HEK293 (cell line): ENCODE measurements around the gene RMND1.

Experiments used
- REST ChIP-seq: fragments of 450-650 bp; formaldehyde crosslinking; IDR thresholded peaks from 2 replicates; pipeline ENCODE4 v1.5.1; 2016; ENCODE audit warnings: missing biosample characterization, missing genetic modification characterization
- ZNF211 ChIP-seq: fragments of 450-650 bp; formaldehyde crosslinking; IDR thresholded peaks from 2 replicates; pipeline ENCODE4 v1.5.1; 2016; ENCODE audit warnings: low read depth, missing biosample characterization, missing genetic modification characterization
- ZNF514 ChIP-seq: fragments of 450-650 bp; formaldehyde crosslinking; IDR thresholded peaks from 2 replicates; pipeline ENCODE4 v1.5.1; 2016; ENCODE audit warnings: missing biosample characterization, missing genetic modification characterization
- ZNF596 ChIP-seq: fragments of 450-650 bp; IDR thresholded peaks from 2 replicates; pipeline ENCODE4 v1.5.0; 2018; ENCODE audit warnings: missing biosample characterization, mild to moderate bottlenecking, missing genetic modification characterization, moderate library complexity
- ZNF629 ChIP-seq: fragments of 450-650 bp; formaldehyde crosslinking; IDR thresholded peaks from 2 replicates; pipeline ENCODE4 v1.5.1; 2017; ENCODE audit warnings: missing biosample characterization, missing genetic modification characterization
- TF ChIP-seq, protein P1 (sequence below): fragments of 450-650 bp; formaldehyde crosslinking; IDR thresholded peaks from 2 replicates; pipeline ENCODE4 v1.5.1; 2016; ENCODE audit warnings: missing biosample characterization, missing genetic modification characterization
- TF ChIP-seq, protein P2 (sequence below): fragments of 450-650 bp; formaldehyde crosslinking; IDR thresholded peaks from 2 replicates; pipeline ENCODE4 v1.5.1; 2016; ENCODE audit warnings: missing biosample characterization, missing genetic modification characterization, borderline replicate concordance

- TF ChIP-seq ZNF596 (tag by site-specific recombination) = no peak
- TF ChIP-seq, protein P1, sequence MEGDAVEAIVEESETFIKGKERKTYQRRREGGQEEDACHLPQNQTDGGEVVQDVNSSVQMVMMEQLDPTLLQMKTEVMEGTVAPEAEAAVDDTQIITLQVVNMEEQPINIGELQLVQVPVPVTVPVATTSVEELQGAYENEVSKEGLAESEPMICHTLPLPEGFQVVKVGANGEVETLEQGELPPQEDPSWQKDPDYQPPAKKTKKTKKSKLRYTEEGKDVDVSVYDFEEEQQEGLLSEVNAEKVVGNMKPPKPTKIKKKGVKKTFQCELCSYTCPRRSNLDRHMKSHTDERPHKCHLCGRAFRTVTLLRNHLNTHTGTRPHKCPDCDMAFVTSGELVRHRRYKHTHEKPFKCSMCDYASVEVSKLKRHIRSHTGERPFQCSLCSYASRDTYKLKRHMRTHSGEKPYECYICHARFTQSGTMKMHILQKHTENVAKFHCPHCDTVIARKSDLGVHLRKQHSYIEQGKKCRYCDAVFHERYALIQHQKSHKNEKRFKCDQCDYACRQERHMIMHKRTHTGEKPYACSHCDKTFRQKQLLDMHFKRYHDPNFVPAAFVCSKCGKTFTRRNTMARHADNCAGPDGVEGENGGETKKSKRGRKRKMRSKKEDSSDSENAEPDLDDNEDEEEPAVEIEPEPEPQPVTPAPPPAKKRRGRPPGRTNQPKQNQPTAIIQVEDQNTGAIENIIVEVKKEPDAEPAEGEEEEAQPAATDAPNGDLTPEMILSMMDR (tag by site-specific recombination) = no peak
- TF ChIP-seq, protein P2, sequence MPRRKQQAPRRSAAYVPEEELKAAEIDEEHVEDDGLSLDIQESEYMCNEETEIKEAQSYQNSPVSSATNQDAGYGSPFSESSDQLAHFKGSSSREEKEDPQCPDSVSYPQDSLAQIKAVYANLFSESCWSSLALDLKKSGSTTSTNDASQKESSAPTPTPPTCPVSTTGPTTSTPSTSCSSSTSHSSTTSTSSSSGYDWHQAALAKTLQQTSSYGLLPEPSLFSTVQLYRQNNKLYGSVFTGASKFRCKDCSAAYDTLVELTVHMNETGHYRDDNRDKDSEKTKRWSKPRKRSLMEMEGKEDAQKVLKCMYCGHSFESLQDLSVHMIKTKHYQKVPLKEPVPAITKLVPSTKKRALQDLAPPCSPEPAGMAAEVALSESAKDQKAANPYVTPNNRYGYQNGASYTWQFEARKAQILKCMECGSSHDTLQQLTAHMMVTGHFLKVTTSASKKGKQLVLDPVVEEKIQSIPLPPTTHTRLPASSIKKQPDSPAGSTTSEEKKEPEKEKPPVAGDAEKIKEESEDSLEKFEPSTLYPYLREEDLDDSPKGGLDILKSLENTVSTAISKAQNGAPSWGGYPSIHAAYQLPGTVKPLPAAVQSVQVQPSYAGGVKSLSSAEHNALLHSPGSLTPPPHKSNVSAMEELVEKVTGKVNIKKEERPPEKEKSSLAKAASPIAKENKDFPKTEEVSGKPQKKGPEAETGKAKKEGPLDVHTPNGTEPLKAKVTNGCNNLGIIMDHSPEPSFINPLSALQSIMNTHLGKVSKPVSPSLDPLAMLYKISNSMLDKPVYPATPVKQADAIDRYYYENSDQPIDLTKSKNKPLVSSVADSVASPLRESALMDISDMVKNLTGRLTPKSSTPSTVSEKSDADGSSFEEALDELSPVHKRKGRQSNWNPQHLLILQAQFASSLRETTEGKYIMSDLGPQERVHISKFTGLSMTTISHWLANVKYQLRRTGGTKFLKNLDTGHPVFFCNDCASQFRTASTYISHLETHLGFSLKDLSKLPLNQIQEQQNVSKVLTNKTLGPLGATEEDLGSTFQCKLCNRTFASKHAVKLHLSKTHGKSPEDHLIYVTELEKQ (tag by site-specific recombination) = no peak
- no peak for TF ChIP-seq REST (tag by site-specific recombination)
- TF ChIP-seq ZNF211 (tag by site-specific recombination) = no peak
- no peak for TF ChIP-seq ZNF629 (tag by site-specific recombination)
- TF ChIP-seq ZNF514 = no peak
Observed at GRCh38 chr6:151436802-151437201, 15.1 kb downstream of the RMND1 start.
